HG03066 (cell line): Measurements from ENCODE around the gene MGRN1.
A peak's percentile ranks its signal among the peaks of the same experiment; 100 is the strongest.

Experiments used
- ATAC-seq: cut with Tn5 transposase; IDR thresholded peaks from one replicate; pipeline ENCODE4 v1.9.1; 2021; ENCODE audit warnings: low read depth; ENCODE audit not compliant: unreplicated experiment

Gene MGRN1

DNA sequence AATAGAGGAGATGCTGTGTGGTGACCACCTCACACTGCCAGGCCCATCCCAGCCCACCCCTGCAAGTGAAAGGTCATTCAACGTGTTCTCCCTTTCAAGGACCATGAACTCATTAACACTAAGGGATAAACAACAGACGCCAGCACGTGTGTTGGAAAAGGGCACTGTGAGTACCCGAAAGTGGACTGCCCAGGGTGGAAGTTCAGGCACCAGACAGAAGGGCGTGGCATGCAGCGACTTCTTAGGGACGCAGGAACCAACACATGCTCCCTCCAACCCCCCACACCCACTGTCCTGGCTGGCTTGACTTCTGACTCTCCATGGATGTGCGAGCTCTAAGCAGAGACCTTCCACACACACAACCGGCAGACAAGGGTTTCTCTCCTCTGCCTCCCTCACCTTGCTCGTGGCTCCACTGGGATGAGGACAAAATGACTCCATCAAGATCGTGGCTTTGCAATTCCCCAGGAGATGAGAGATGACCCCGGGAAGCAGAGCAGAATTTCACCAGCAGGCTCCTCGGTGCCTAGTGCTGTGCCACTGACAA, 20.9 kb upstream of the MGRN1 start:
- no peak for ATAC-seq

DNA sequence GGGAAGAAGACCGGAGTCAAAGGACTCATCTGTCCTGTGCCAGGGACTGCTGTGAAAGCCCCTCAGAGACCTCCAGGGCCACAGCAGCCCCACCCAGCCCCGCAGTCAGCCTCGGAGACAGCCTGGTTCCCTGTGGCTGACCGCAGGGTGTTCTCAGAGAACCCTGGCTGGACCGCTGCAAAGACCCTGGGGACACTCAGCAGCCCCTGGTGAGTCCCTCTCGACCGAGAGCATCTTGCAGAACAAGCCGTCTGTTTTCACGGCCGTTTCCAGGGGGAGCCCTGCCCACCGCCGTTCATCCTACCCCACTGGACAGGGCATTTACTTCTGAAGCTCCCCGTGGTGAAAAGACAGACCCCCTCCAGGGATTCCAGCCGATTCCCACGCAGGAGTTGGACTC, 20.2 kb upstream of the MGRN1 start:
- ATAC-seq, result no peak

- no peak for ATAC-seq
These were observed 18.3 kb upstream of the MGRN1 start for GRCh38 chr16:4606354-4606753.

- no peak for ATAC-seq
These were observed 16.6 kb upstream of the MGRN1 start for GRCh38 chr16:4607841-4608703.

GRCh38 chr16:4608704-4608980, 16.0 kb upstream of the MGRN1 start:
- no peak for ATAC-seq

DNA sequence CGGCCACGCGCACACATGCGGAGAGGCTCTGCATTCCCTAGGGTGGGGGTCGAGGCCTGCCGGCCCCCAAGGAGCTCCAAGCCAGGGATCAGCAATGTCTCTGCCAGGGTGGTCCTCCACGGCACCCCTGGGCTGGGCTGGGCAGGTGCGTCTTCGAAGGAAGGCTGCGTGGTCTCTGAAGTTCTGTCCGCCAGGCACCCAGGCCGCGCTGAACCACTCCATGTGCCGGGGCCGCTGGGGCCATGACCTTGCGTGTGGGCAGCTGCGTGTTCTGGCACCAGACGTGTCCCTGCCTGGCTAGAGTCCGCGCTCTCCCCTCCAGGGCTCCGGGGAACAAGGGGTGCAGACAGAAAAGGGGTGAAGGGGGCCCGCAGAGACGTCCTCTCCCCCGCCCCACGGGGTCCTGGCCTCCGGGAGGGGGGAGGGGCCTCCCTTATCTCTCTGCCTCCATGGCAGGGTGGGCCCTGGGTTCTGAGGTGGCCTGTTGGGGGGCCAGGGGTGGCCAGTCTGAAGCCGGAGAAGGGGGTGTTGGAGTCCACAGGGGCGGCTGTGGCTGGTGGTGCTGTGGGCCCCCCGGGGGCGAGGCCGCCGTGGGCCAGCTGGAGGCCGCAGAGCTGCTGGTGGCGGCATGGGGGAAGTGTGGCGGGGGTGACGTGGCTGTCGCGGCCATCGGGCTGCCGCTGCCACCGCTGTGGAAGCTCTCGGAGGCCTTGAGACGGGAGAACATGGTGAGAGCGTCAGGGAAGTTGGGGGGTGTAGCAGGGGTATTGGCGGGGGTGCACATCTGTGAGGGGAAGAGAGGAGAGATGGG, 15.2 kb upstream of the MGRN1 start:
- no peak for ATAC-seq

- ATAC-seq, result no peak
These were observed 14.3 kb upstream of the MGRN1 start for GRCh38 chr16:4610011-4611005.

GRCh38 chr16:4611337-4612021, 13.1 kb upstream of the MGRN1 start:
- no peak for ATAC-seq

- no peak for ATAC-seq
These were observed 12.1 kb upstream of the MGRN1 start for GRCh38 chr16:4612474-4612931.

GRCh38 chr16:4612977-4613635, 11.5 kb upstream of the MGRN1 start:
- no peak for ATAC-seq

DNA sequence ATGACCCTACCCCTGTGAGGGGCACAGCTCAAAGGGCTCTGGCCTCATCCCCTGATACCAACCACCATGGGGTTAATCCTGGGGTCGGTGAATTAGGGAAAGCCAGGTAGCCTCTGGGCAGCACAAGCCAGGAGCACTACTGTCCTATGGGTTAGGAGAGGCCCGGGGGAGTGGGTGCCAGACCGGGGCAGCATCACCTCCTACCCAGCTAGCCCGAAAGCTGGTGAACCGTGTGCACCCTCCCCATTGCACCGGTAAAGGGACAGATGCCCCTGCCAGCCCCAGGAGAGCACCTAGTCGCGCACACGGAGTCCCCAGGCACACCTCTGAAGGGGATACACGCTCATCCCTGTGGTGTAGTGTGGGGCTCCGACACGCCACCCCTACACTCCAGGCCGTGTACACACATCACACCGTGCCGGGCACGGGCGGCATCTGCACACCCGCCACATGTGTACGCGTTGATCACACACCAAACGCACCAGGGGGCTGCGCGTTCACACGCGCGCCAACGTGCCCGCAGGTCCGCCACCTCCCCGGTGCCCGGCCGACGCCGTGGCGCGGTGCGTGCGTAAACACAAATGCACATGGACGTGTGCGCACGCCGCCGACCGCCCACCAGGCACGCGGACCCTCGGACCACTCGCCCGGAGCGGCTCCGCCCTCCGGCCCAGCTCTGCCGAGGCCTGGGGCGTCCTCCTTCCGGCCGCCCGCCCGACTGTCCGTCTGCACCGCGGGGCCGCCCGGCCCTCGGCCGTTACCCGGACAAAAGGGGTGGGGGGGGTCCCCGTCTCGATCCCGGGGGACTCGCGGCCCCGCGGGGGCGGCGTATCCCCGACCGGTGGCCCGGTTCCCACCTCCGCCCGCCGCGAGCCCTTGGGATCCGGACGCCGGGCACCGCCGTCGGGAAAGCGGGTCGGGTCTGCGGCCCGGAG, 10.7 kb upstream of the MGRN1 start:
- no peak for ATAC-seq

GRCh38 chr16:4614571-4615383, 9.8 kb upstream of the MGRN1 start, which contains the start of gene UBALD1:
UBALD1 (minus strand) TSS chr16:4614888; CDS start chr16:4614797, 91 bp downstream.
- peak; percentile 45 for ATAC-seq

GRCh38 chr16:4615384-4616046, 9.1 kb upstream of the MGRN1 start:
- ATAC-seq, result no peak

DNA sequence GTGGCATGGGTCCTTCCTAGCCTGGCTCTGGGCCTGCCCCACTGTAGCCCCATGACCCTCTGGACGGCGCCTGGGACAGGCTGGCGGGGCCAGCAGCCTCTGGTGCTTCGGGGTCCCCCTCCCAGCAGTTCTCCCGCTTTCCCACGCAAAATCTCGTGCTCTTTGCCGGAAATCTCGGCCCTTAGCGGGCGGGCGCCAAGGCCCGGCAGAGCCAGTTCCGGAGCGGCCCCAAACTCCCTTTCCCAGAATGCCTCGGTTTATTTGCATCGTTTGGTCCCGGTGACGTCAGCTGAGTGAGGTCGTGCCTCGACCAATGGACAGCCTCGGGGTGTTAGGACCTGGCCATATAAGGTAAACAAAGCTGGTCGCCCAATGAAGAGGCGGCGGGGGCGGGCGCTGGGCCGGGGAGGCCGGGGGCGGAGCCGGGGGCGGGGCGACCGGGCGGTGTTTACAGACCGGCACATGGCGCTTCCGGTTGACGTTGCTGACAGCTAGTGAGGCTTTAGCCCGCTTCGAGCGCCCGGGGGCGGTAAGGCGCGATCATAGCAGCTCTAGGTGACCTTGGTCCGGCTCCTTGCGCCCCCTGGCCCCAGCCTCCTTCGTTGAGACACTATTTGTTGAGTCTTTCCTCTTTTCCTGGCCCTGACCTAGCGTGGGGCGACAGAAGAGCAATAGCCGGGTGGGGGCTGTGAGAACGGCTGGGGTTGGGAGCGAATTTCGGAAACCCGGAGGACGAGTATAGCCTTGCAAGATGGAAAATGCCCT, 8.4 kb upstream of the MGRN1 start:
- ATAC-seq, result peak; percentile 73

- no peak for ATAC-seq
These were observed 6.7 kb upstream of the MGRN1 start for GRCh38 chr16:4617880-4618279.
